ENCODE measurements around the gene PPM1N.

Gene PPM1N

GRCh38 chr19:45529420-45529785 is 31.2 kb downstream of the PPM1N start:
- no peak for DNase-seq (ENCODE audit: low spot score)

GRCh38 chr19:45531349-45531748 is 33.1 kb downstream of the PPM1N start:
- no peak for DNase-seq (ENCODE audit: low spot score)

- no peak for DNase-seq (ENCODE audit: low spot score)
Measured at GRCh38 chr19:45539459-45539858, 41.2 kb downstream of the PPM1N start.

- DNase-seq (ENCODE audit: low spot score), result no peak
Measured at GRCh38 chr19:45542234-45542668, 44.0 kb downstream of the PPM1N start.

GRCh38 chr19:45547211-45547770 is 49.0 kb downstream of the PPM1N start:
- DNase-seq (ENCODE audit: low spot score), result no peak

GRCh38 chr19:45547965-45548609 is 49.8 kb downstream of the PPM1N start:
- no peak for DNase-seq (ENCODE audit: low spot score)

All from D341Med (cell line).